ENCODE results near the gene B3GLCT. TPM values are rescaled to one million over a fixed set of nuclear protein-coding genes. Genes with fewer than 3 reads are reported as not detected.

The B3GLCT gene
- total and polyA plus RNA-seq, 2 donors = 4.2 to 6.3 TPM

DNA sequence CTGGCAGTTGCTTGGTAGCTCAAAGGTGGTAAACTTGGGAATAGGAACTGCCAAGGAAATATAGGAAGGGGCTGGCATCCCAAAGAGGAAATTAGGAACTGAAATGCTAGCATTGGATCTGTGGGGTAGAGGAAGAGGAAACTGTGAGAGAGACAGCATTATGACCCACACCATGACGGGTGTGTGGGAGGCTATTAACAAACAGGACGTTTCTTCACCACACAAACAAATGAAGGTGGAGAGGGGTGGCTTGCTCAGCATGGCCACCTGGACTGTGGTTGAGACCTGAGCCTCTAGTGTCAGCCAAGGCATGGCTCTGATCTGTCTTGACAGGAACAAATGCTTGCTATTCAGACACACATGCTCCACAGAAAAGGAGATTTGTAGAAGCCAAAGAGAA lies 178.2 kb downstream of the B3GLCT start:
- Histone ChIP-seq H3K27me3 (ENCODE audit: control insufficient read depth in 2 of 2, insufficient read depth in 1 of 2, low read length in 1 of 2) (no peaks in the 10 kb centered on the region), H3K9me3 (ENCODE audit: control insufficient read depth in 2 of 2, insufficient read depth in 1 of 2, low read length in 1 of 2) (no peaks in the 10 kb centered on the region), H3K4me3 (ENCODE audit: low read length in 2 of 2) (no peak overlapping the region), H3K36me3 (ENCODE audit: control insufficient read depth in 2 of 2, insufficient read depth in 2 of 2, low read length in 1 of 2) (no peaks in the 10 kb centered on the region), H3K27ac (ENCODE audit: low read depth in 1 of 2, low read length in 1 of 2) (no peak overlapping the region), H3K4me1 (ENCODE audit: control insufficient read depth in 2 of 2, insufficient read depth in 2 of 2, low read length in 2 of 2) (no peaks in the 10 kb centered on the region)
- DNase-seq (ENCODE audit: low read depth in 6 of 9, low spot score in 9 of 9) = no peak
- 34% methylated on average over 2 of the region's 2 CpGs for WGBS

- 35% methylated on average over 4 of the region's 4 CpGs for WGBS
- H3K27ac ChIP-seq (ENCODE audit: low read depth in 1 of 2, low read length in 1 of 2) = no peak overlapping the region
- no peak for DNase-seq (ENCODE audit: low read depth in 6 of 9, low spot score in 9 of 9)
- H3K4me1 ChIP-seq (ENCODE audit: control insufficient read depth in 2 of 2, insufficient read depth in 2 of 2, low read length in 2 of 2) = no peaks in the 10 kb centered on the region
- no peaks in the 10 kb centered on the region for H3K9me3 ChIP-seq (ENCODE audit: control insufficient read depth in 2 of 2, insufficient read depth in 1 of 2, low read length in 1 of 2)
- no peaks in the 10 kb centered on the region for H3K36me3 ChIP-seq (ENCODE audit: control insufficient read depth in 2 of 2, insufficient read depth in 2 of 2, low read length in 1 of 2)
- H3K27me3 ChIP-seq (ENCODE audit: control insufficient read depth in 2 of 2, insufficient read depth in 1 of 2, low read length in 1 of 2) = no peaks in the 10 kb centered on the region
- no peak overlapping the region for H3K4me3 ChIP-seq (ENCODE audit: low read length in 2 of 2)
These were observed 180.9 kb downstream of the B3GLCT start for GRCh38 chr13:31380715-31381114.

Other genes with a start within 250 kb of the B3GLCT start
- gene HSPH1, start 38.1 kb upstream of the B3GLCT start, total RNA-seq = 87.0 TPM
- 58.2 TPM for gene HSPH1, start 38.1 kb upstream of the B3GLCT start, polyA plus RNA-seq

All from thymus (tissue), 11 donors.